SJSA1 (cell line): ENCODE results near the gene GGN. TPM values are rescaled to one million over a fixed set of nuclear protein-coding genes. Genes with fewer than 3 reads are reported as not detected.

ENCODE experiments used
- total RNA-seq: library from RNA; depleted of rRNA; stranded (reverse); fragments of >200 nt; shearing (Covaris generic); gene quantifications from 2 replicates; pipeline ENCODE4 v1.2.3, GENCODE V29; 2014; rRNA removed

The GGN gene
- total RNA-seq, 1 experiment from 2014 or later, result 0.71 TPM

Other genes with a start within 250 kb of the GGN start
- gene DPF1, start 163.8 kb downstream of the GGN start, total RNA-seq, result 10.5 and 10.6 TPM in 2 replicates
- gene PPP1R14A, start 131.7 kb downstream of the GGN start, total RNA-seq, result not detected in 2 replicates
- not detected in 2 replicates for gene SPINT2, start 123.5 kb downstream of the GGN start, total RNA-seq
- gene C19orf33, start 83.8 kb downstream of the GGN start, total RNA-seq, result not detected in 2 replicates
- gene YIF1B, start 72.1 kb downstream of the GGN start, total RNA-seq, result 68.1 and 92.4 TPM in 2 replicates
- 0.03 and 0.34 TPM in 2 replicates for gene KCNK6, start 68.2 kb downstream of the GGN start, total RNA-seq
- gene CATSPERG, start 52.2 kb downstream of the GGN start, total RNA-seq, result 0.08 TPM in 1 of 2 replicates, not detected in the other
- 248 and 454 TPM in 2 replicates for gene PSMD8, start 13.5 kb downstream of the GGN start, total RNA-seq
- gene SPRED3, start 663 bp upstream of the GGN start, total RNA-seq, result 0.79 and 1.0 TPM in 2 replicates
- gene FAM98C, start 15.1 kb upstream of the GGN start, total RNA-seq, result 22.9 and 41.5 TPM in 2 replicates
- gene RASGRP4, start 38.2 kb upstream of the GGN start, total RNA-seq, result not detected in 2 replicates
- gene RYR1, start 45.7 kb upstream of the GGN start, total RNA-seq, result not detected in 2 replicates
- gene MAP4K1, start 229.9 kb upstream of the GGN start, total RNA-seq, result not detected in 2 replicates
- gene EIF3K, start 231.2 kb upstream of the GGN start, total RNA-seq, result 353 and 543 TPM in 2 replicates